A549 (cell line): ENCODE data around the gene R3HDM2.

ENCODE experiments used
- CHD4 ChIP-seq: fragments of 200-600 bp; sonication (generic); IDR thresholded peaks from 2 replicates; pipeline ENCODE4 v1.6.1; 2016; ENCODE audit warnings: antibody characterized with exemption, mild to moderate bottlenecking, borderline replicate concordance
- EP300 ChIP-seq, 2 experiments: fragments of >200 bp; sonication (Bioruptor Twin); formaldehyde crosslinking; IDR thresholded peaks; 2 replicates in 1 of 2; 3 replicates in 1 of 2; pipeline ENCODE4 v1.6.1; 2016 to 2017
- MAFK ChIP-seq: fragments of 450-650 bp; IDR thresholded peaks from 2 replicates; pipeline ENCODE4 v1.6.1; 2014; ENCODE audit not compliant: partially characterized antibody
- MAZ ChIP-seq: fragments of 150-350 bp; IDR thresholded peaks from 2 replicates; pipeline ENCODE4 v1.6.1; 2014; ENCODE audit warnings: antibody characterized with exemption, low read depth, low read length, borderline replicate concordance
- MYC ChIP-seq: IDR thresholded peaks from 2 replicates; pipeline ENCODE4 v1.6.1; 2012; ENCODE audit warnings: mild to moderate bottlenecking, inconsistent platforms, low read length, improper control_type of control experiment, borderline replicate concordance
- RAD21 ChIP-seq, 2 experiments: fragments of >200 bp in 1 of 2; sonication (Bioruptor Twin) in 1 of 2; formaldehyde crosslinking in 1 of 2; IDR thresholded peaks in 1 of 2; conservative IDR thresholded peaks in 1 of 2; 2 replicates in 1 of 2; 3 replicates in 1 of 2; pipeline ENCODE4 v1.6.1; 2012 to 2018; ENCODE audit warnings: inconsistent platforms in 1 of 2
- TF ChIP-seq, protein P1 (sequence below): fragments of >200 bp; sonication (Bioruptor Twin); formaldehyde crosslinking; IDR thresholded peaks from 3 replicates; pipeline ENCODE4 v1.5.1; 2016
- TF ChIP-seq, protein P2 (sequence below): fragments of 450-650 bp; IDR thresholded peaks from 2 replicates; pipeline ENCODE4 v1.6.1; 2014; ENCODE audit warnings: antibody characterized with exemption
- TF ChIP-seq, protein P3 (sequence below): fragments of 150-350 bp; IDR thresholded peaks from 2 replicates; pipeline ENCODE4 v1.6.1; 2014; ENCODE audit warnings: low read depth, mild to moderate bottlenecking, low read length

DNA sequence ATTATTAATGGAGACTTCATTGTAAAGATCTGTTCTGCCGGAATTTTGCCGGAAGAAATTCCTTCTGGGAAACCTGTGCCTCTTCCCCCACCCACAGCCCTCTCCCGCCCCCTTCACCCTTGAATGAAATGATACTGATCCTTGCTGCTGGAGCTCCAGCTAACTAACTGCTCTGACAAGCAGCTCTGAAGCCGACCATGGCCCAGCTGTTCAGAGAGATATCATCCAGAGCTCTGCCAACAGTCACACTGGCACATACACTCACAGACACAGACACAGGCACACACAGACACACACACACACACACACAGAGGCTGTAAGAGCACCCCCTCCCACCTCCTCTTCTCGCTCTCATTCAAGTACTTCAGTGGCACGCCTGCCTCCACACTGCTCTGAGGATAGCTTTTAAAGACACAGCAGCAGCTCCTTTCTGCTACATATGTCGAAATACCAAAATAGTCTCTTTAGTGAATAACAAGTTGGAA is 88.6 kb downstream of the R3HDM2 start:
- TF ChIP-seq RAD21 (conservative IDR thresholded peaks at IDR 0.05 in 1 of 2, IDR thresholded peaks at IDR 0.05 in 1 of 2): no peak
- TF ChIP-seq, protein P1, sequence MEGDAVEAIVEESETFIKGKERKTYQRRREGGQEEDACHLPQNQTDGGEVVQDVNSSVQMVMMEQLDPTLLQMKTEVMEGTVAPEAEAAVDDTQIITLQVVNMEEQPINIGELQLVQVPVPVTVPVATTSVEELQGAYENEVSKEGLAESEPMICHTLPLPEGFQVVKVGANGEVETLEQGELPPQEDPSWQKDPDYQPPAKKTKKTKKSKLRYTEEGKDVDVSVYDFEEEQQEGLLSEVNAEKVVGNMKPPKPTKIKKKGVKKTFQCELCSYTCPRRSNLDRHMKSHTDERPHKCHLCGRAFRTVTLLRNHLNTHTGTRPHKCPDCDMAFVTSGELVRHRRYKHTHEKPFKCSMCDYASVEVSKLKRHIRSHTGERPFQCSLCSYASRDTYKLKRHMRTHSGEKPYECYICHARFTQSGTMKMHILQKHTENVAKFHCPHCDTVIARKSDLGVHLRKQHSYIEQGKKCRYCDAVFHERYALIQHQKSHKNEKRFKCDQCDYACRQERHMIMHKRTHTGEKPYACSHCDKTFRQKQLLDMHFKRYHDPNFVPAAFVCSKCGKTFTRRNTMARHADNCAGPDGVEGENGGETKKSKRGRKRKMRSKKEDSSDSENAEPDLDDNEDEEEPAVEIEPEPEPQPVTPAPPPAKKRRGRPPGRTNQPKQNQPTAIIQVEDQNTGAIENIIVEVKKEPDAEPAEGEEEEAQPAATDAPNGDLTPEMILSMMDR: no peak
- no peak for TF ChIP-seq MYC
- TF ChIP-seq MAFK: no peak
- TF ChIP-seq, protein P2, sequence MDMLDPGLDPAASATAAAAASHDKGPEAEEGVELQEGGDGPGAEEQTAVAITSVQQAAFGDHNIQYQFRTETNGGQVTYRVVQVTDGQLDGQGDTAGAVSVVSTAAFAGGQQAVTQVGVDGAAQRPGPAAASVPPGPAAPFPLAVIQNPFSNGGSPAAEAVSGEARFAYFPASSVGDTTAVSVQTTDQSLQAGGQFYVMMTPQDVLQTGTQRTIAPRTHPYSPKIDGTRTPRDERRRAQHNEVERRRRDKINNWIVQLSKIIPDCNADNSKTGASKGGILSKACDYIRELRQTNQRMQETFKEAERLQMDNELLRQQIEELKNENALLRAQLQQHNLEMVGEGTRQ: no peak
- no peak for TF ChIP-seq CHD4
- TF ChIP-seq, protein P3, sequence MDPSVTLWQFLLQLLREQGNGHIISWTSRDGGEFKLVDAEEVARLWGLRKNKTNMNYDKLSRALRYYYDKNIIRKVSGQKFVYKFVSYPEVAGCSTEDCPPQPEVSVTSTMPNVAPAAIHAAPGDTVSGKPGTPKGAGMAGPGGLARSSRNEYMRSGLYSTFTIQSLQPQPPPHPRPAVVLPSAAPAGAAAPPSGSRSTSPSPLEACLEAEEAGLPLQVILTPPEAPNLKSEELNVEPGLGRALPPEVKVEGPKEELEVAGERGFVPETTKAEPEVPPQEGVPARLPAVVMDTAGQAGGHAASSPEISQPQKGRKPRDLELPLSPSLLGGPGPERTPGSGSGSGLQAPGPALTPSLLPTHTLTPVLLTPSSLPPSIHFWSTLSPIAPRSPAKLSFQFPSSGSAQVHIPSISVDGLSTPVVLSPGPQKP: no peak
- TF ChIP-seq MAZ: no peak
- TF ChIP-seq EP300 (IDR thresholded peaks at IDR 0.05): no peak
